ENCODE results near the gene MYCBP2.

MYCBP2 gene

DNA sequence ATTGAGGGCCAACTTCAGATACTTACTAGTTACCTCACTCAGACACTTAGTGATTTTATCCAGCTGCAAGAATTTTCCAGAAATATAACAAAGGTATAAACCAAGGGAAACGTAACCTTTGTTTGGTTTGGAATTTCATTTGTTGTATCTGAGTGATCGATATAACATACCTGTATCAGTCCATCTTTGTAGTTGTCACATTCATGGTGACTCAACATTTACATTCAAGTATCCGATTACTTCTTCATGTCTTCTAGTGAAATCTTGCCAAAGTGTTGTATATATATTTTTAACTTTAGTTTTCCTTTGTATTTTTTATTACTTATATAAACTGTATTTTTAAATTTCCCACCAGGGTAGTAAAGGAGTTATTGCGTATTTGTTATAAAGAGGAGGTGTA, 16.9 kb upstream of the MYCBP2 start:
- no peaks in the 10 kb centered on the region for H4K20me1 ChIP-seq (ENCODE audit: insufficient read depth, low read length)
- H3K27ac ChIP-seq (ENCODE audit: low read length), result no peak overlapping the region
- no peaks in the 10 kb centered on the region for H3K27me3 ChIP-seq (replicated peaks; ENCODE audit: insufficient read depth, low read length)
- no peaks in the 10 kb centered on the region for H3K79me2 ChIP-seq (ENCODE audit: low read length)
- H3K36me3 ChIP-seq (replicated peaks; ENCODE audit: insufficient read depth, low read length), result no peaks in the 10 kb centered on the region
- TF ChIP-seq EZH2phosphoT487 (IDR thresholded peaks at IDR 0.05; ENCODE audit: low read length), result no peak
- TF ChIP-seq, protein P1, sequence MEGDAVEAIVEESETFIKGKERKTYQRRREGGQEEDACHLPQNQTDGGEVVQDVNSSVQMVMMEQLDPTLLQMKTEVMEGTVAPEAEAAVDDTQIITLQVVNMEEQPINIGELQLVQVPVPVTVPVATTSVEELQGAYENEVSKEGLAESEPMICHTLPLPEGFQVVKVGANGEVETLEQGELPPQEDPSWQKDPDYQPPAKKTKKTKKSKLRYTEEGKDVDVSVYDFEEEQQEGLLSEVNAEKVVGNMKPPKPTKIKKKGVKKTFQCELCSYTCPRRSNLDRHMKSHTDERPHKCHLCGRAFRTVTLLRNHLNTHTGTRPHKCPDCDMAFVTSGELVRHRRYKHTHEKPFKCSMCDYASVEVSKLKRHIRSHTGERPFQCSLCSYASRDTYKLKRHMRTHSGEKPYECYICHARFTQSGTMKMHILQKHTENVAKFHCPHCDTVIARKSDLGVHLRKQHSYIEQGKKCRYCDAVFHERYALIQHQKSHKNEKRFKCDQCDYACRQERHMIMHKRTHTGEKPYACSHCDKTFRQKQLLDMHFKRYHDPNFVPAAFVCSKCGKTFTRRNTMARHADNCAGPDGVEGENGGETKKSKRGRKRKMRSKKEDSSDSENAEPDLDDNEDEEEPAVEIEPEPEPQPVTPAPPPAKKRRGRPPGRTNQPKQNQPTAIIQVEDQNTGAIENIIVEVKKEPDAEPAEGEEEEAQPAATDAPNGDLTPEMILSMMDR (IDR thresholded peaks at IDR 0.05; ENCODE audit: low read length), result no peak
- no peak for TF ChIP-seq EZH2 (optimal IDR thresholded peaks at IDR 0.05; ENCODE audit: low read depth, low read length)
- peaks cover 20% of the 10 kb centered on the region for H3K4me1 ChIP-seq (ENCODE audit: low read length)
- H3F3A ChIP-seq (ENCODE audit: insufficient read depth, low read length), result peaks cover 13% of the 10 kb centered on the region
- no peak for DNase-seq
- no peak overlapping the region for H2AFZ ChIP-seq (ENCODE audit: low read length)
- H3K4me3 ChIP-seq (ENCODE audit: low read length), result no peak overlapping the region
- H3K9ac ChIP-seq (ENCODE audit: low read length), result no peak overlapping the region
- no peaks in the 10 kb centered on the region for H3K9me3 ChIP-seq (replicated peaks; ENCODE audit: insufficient read depth, low read length)
- H3K9me2 ChIP-seq (replicated peaks; ENCODE audit: insufficient read depth, low read length), result no peaks in the 10 kb centered on the region
- H3K4me2 ChIP-seq (ENCODE audit: low read depth, low read length), result no peak overlapping the region

DNA sequence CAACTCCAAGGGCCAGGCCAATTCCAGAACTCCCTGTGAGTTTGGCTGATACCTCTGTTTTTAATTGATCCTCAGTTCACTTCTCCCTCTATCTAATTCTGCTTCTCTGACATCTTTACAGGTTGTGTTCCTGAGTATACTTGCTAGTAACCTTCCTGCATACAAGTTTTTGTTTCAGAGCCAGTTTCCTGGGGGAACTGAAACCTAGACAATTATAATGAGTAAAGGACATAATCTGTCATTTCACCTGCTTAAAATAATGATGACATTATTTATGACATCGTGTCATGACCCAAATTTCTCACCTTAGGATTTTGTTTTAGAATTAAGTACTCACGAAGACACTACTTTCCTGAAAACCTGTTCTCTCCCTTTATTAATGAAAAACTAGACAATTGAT, 12.5 kb upstream of the MYCBP2 start:
- H3K9ac ChIP-seq (ENCODE audit: low read length), result peak overlapping the region; percentile 49
- no peaks in the 10 kb centered on the region for H3K9me3 ChIP-seq (replicated peaks; ENCODE audit: insufficient read depth, low read length)
- H3K27ac ChIP-seq (ENCODE audit: low read length), result peak overlapping the region; percentile 86
- peaks cover 39% of the 10 kb centered on the region for H3K4me1 ChIP-seq (ENCODE audit: low read length)
- H4K20me1 ChIP-seq (ENCODE audit: insufficient read depth, low read length), result no peaks in the 10 kb centered on the region
- no peaks in the 10 kb centered on the region for H3K36me3 ChIP-seq (replicated peaks; ENCODE audit: insufficient read depth, low read length)
- H3K79me2 ChIP-seq (ENCODE audit: low read length), result no peaks in the 10 kb centered on the region
- H3K4me2 ChIP-seq (ENCODE audit: low read depth, low read length), result peak overlapping the region; percentile 88
- no peaks in the 10 kb centered on the region for H3K27me3 ChIP-seq (replicated peaks; ENCODE audit: insufficient read depth, low read length)
- peak; percentile 41 for DNase-seq
- peak overlapping the region; percentile 48 for H3K4me3 ChIP-seq (ENCODE audit: low read length)
- no peak for TF ChIP-seq EZH2phosphoT487 (IDR thresholded peaks at IDR 0.05; ENCODE audit: low read length)
- TF ChIP-seq EZH2 (optimal IDR thresholded peaks at IDR 0.05; ENCODE audit: low read depth, low read length), result no peak
- TF ChIP-seq, protein P1 (IDR thresholded peaks at IDR 0.05; ENCODE audit: low read length), result no peak
- H2AFZ ChIP-seq (ENCODE audit: low read length), result peak overlapping the region; percentile 33; the same call in 1 of the 2 replicates
- no peaks in the 10 kb centered on the region for H3K9me2 ChIP-seq (replicated peaks; ENCODE audit: insufficient read depth, low read length)
- peaks cover 25% of the 10 kb centered on the region for H3F3A ChIP-seq (ENCODE audit: insufficient read depth, low read length)

DNA sequence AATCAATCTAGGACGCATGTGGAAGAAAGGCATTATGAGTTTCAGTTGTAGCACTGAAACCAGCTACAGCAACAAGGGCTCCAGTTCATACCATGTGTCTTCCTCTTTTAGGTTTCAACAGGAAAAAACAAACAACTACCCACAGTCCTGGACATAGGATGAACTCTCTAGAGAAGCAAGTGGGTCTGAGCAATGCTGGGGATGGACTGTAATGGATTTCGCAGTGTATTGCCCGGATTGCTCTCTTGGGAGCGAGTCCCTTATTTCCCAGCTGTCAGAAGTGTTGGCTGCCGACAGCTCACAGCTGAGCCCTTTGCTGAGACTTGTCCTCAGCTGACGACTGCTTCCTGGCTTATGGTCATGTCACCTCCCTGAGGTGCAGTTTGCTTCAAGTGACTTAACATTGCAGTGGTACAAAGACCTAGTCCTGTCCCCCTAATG, 12.1 kb upstream of the MYCBP2 start:
- TF ChIP-seq EZH2phosphoT487 (IDR thresholded peaks at IDR 0.05; ENCODE audit: low read length), result no peak
- no peak for TF ChIP-seq EZH2 (optimal IDR thresholded peaks at IDR 0.05; ENCODE audit: low read depth, low read length)
- TF ChIP-seq, protein P1 (IDR thresholded peaks at IDR 0.05; ENCODE audit: low read length), result no peak
- Histone ChIP-seq H3K36me3 (replicated peaks; ENCODE audit: insufficient read depth, low read length) (no peaks in the 10 kb centered on the region), H3K27me3 (replicated peaks; ENCODE audit: insufficient read depth, low read length) (no peaks in the 10 kb centered on the region), H3K9me3 (replicated peaks; ENCODE audit: insufficient read depth, low read length) (no peaks in the 10 kb centered on the region), H3K27ac (ENCODE audit: low read length) (peak overlapping the region; percentile 86), H3K9ac (ENCODE audit: low read length) (peak overlapping the region; percentile 49), H3K4me1 (ENCODE audit: low read length) (peaks cover 39% of the 10 kb centered on the region), H3K9me2 (replicated peaks; ENCODE audit: insufficient read depth, low read length) (no peaks in the 10 kb centered on the region), H3K79me2 (ENCODE audit: low read length) (no peaks in the 10 kb centered on the region), H4K20me1 (ENCODE audit: insufficient read depth, low read length) (no peaks in the 10 kb centered on the region), H3K4me2 (ENCODE audit: low read depth, low read length) (peak overlapping the region; percentile 88), H3F3A (ENCODE audit: insufficient read depth, low read length) (peaks cover 25% of the 10 kb centered on the region), H3K4me3 (ENCODE audit: low read length) (peak overlapping the region; percentile 48), H2AFZ (ENCODE audit: low read length) (peak overlapping the region; percentile 33)
- peak; percentile 62 for DNase-seq

All from MM.1S (cell line).